ENCODE measurements around the gene HSD17B2.

The HSD17B2 gene

DNA sequence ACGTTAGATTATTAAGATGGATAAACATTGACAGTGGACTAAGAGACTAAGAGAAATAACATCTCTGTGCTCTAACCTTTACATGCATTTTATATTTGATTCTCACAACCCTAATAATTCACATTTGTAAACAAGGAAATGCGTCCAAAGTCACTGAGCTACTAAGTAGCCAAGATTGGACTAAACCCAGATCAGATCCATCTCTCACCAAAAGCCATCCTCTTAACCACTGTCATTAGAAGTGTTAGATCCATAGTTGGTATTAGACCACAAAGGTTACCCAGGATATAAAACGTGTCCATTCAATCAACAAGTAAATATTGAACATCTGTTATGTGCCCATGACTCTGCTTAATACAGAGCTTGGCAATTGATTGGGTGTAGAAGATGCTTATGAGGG lies 5.2 kb downstream of the HSD17B2 start:
- no peak for TF ChIP-seq CTCF (IDR thresholded peaks at IDR 0.05; ENCODE audit: low read depth, low read length, missing control alignments)
- H3K4me3 ChIP-seq (replicated peaks; ENCODE audit: low read depth, low read length), result no peak overlapping the region
- DNase-seq (ENCODE audit: extremely low read depth, low read depth), result no peak

DNA sequence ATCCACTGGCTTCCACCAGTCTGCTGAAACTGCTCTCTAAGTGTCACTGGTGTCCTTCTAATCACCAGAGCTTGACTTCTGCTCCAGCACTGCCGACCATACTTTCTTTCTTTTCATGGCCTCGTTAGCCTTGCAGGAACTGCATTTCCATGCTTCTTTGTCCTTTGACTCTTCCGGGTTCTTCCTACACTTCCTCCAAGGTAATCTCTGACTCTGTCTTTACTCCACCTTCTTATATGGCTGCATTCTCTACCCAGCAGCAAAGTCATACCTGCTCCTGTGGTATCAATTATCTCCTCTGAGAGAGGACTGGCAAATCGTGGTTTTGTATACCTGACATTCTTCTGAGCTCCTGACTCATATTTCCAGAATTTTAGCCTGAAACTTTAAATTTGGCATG lies 6.5 kb downstream of the HSD17B2 start:
- no peak for DNase-seq (ENCODE audit: extremely low read depth, low read depth)
- no peak overlapping the region for H3K4me3 ChIP-seq (replicated peaks; ENCODE audit: low read depth, low read length)
- no peak for TF ChIP-seq CTCF (IDR thresholded peaks at IDR 0.05; ENCODE audit: low read depth, low read length, missing control alignments)

GRCh38 chr16:82042144-82042543 lies 7.1 kb downstream of the HSD17B2 start:
- no peak for TF ChIP-seq CTCF (IDR thresholded peaks at IDR 0.05; ENCODE audit: low read depth, low read length, missing control alignments)
- DNase-seq (ENCODE audit: extremely low read depth, low read depth), result no peak
- no peak overlapping the region for H3K4me3 ChIP-seq (replicated peaks; ENCODE audit: low read depth, low read length)

- no peak for TF ChIP-seq CTCF (IDR thresholded peaks at IDR 0.05; ENCODE audit: low read depth, low read length, missing control alignments)
- no peak for DNase-seq (ENCODE audit: extremely low read depth, low read depth)
- H3K4me3 ChIP-seq (replicated peaks; ENCODE audit: low read depth, low read length), result no peak overlapping the region
Observed at GRCh38 chr16:82042846-82043245, 7.8 kb downstream of the HSD17B2 start.

DNA sequence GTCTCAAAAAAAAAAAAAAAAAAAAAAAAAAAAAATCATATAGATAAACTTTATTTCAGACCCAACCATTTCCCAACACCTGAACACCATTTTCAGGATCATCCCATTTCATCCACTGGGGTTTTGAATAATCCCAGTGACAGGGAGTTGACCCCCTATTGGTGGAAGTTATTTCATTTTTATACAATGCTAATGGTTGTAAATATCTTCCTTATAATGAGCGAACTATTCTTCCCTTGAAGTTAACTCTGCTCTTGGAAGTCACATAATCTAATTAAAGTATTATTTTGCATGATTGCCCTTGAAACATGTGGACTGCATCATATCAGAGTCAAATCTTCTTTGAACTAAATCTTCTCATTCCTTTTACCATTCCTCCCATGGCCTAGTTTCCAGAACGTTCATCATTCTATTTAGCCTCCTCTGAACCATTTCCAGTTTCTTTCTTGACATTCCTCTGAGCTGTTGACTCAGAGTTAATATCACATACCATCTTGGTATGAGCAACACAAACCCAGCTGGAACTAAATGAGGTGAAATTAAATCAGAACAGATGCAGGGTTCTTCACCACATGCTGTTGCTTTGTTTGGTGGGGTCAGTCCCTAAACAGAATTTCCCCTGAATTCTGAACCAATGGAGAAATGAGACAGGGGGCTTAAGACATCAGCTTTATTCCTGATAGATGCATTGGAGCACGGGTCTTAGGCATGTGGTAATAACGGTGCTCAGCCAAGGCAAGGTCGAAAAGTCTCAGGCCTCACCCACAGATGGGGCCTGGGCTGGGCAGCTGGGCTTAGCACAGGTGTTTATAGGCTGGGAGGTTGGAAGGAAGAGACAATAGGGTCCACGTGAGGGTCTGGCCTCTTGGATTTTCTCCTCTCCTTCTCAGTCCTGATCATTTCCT lies 8.9 kb downstream of the HSD17B2 start:
- DNase-seq (ENCODE audit: extremely low read depth, low read depth), result peak; percentile 24
- H3K4me3 ChIP-seq (replicated peaks; ENCODE audit: low read depth, low read length), result no peak overlapping the region
- TF ChIP-seq CTCF (IDR thresholded peaks at IDR 0.05; ENCODE audit: low read depth, low read length, missing control alignments), result no peak

- no peak for DNase-seq (ENCODE audit: extremely low read depth, low read depth)
- H3K4me3 ChIP-seq (replicated peaks; ENCODE audit: low read depth, low read length), result no peak overlapping the region
- TF ChIP-seq CTCF (IDR thresholded peaks at IDR 0.05; ENCODE audit: low read depth, low read length, missing control alignments), result no peak
Observed at GRCh38 chr16:82044585-82044911, 9.5 kb downstream of the HSD17B2 start.

GRCh38 chr16:82045465-82045864 lies 10.4 kb downstream of the HSD17B2 start:
- no peak for TF ChIP-seq CTCF (IDR thresholded peaks at IDR 0.05; ENCODE audit: low read depth, low read length, missing control alignments)
- H3K4me3 ChIP-seq (replicated peaks; ENCODE audit: low read depth, low read length), result no peak overlapping the region
- DNase-seq (ENCODE audit: extremely low read depth, low read depth), result no peak

Measured in HFF-Myc (cell line).